ENCODE measurements around the gene LRRC4C.

LRRC4C gene

GRCh38 chr11:40130427-40130826 is 1329.0 kb downstream of the LRRC4C start:
- Mint-ChIP-seq H3K36me3 (ENCODE audit: low read depth) (no peaks in the 10 kb centered on the region), H3K4me3 (no peak overlapping the region), H3K27ac (no peak overlapping the region), H3K9me3 (peaks cover 10% of the 10 kb centered on the region), H3K4me1 (ENCODE audit: low read depth) (no peaks in the 10 kb centered on the region), H3K27me3 (no peaks in the 10 kb centered on the region)
- DNase-seq = no peak

- H3K4me1 Mint-ChIP-seq (ENCODE audit: low read depth) = no peaks in the 10 kb centered on the region
- H3K9me3 Mint-ChIP-seq = peaks cover 12% of the 10 kb centered on the region
- no peaks in the 10 kb centered on the region for H3K27me3 Mint-ChIP-seq
- no peak overlapping the region for H3K27ac Mint-ChIP-seq
- no peak overlapping the region for H3K4me3 Mint-ChIP-seq
- no peak for DNase-seq
- H3K36me3 Mint-ChIP-seq (ENCODE audit: low read depth) = no peaks in the 10 kb centered on the region
Measured at GRCh38 chr11:40129266-40129665, 1330.2 kb downstream of the LRRC4C start.

- peaks cover 14% of the 10 kb centered on the region for H3K9me3 Mint-ChIP-seq
- H3K27ac Mint-ChIP-seq = no peak overlapping the region
Measured at GRCh38 chr11:40125054-40125453, 1334.4 kb downstream of the LRRC4C start.

GRCh38 chr11:40119661-40120060 is 1339.8 kb downstream of the LRRC4C start:
- Mint-ChIP-seq H3K36me3 (ENCODE audit: low read depth) (no peaks in the 10 kb centered on the region), H3K4me1 (ENCODE audit: low read depth) (no peaks in the 10 kb centered on the region), H3K27ac (no peak overlapping the region), H3K27me3 (no peaks in the 10 kb centered on the region), H3K9me3 (peaks cover 22% of the 10 kb centered on the region), H3K4me3 (no peak overlapping the region)
- DNase-seq = no peak

More at GRCh38 chr11:40125054-40125453, 1334.4 kb downstream of the LRRC4C start:
- H3K36me3 Mint-ChIP-seq (ENCODE audit: low read depth) = no peaks in the 10 kb centered on the region
- H3K4me1 Mint-ChIP-seq (ENCODE audit: low read depth) = no peaks in the 10 kb centered on the region
- H3K4me3 Mint-ChIP-seq = no peak overlapping the region
- no peaks in the 10 kb centered on the region for H3K27me3 Mint-ChIP-seq
- no peak for DNase-seq

GRCh38 chr11:40118780-40119179 is 1340.7 kb downstream of the LRRC4C start:
- no peaks in the 10 kb centered on the region for H3K4me1 Mint-ChIP-seq (ENCODE audit: low read depth)
- DNase-seq = no peak
- H3K36me3 Mint-ChIP-seq (ENCODE audit: low read depth) = no peaks in the 10 kb centered on the region
- H3K27ac Mint-ChIP-seq = no peak overlapping the region
- no peak overlapping the region for H3K4me3 Mint-ChIP-seq
- H3K9me3 Mint-ChIP-seq = peaks cover 22% of the 10 kb centered on the region
- no peaks in the 10 kb centered on the region for H3K27me3 Mint-ChIP-seq

GRCh38 chr11:40118026-40118425 is 1341.4 kb downstream of the LRRC4C start:
- no peak overlapping the region for H3K4me3 Mint-ChIP-seq
- no peaks in the 10 kb centered on the region for H3K36me3 Mint-ChIP-seq (ENCODE audit: low read depth)
- H3K4me1 Mint-ChIP-seq (ENCODE audit: low read depth) = no peaks in the 10 kb centered on the region
- H3K9me3 Mint-ChIP-seq = peaks cover 18% of the 10 kb centered on the region
- H3K27me3 Mint-ChIP-seq = no peaks in the 10 kb centered on the region
- H3K27ac Mint-ChIP-seq = no peak overlapping the region
- no peak for DNase-seq

- Mint-ChIP-seq H3K4me3 (no peak overlapping the region), H3K36me3 (ENCODE audit: low read depth) (no peaks in the 10 kb centered on the region), H3K4me1 (ENCODE audit: low read depth) (no peaks in the 10 kb centered on the region), H3K27ac (no peak overlapping the region), H3K9me3 (peaks cover 27% of the 10 kb centered on the region), H3K27me3 (no peaks in the 10 kb centered on the region)
- no peak for DNase-seq
Measured at GRCh38 chr11:40104941-40105550, 1354.4 kb downstream of the LRRC4C start.

- no peak for DNase-seq
- no peaks in the 10 kb centered on the region for H3K36me3 Mint-ChIP-seq (ENCODE audit: low read depth)
- no peak overlapping the region for H3K27ac Mint-ChIP-seq
- H3K4me1 Mint-ChIP-seq (ENCODE audit: low read depth) = no peaks in the 10 kb centered on the region
- H3K27me3 Mint-ChIP-seq = no peaks in the 10 kb centered on the region
- H3K4me3 Mint-ChIP-seq = no peak overlapping the region
- peaks cover 22% of the 10 kb centered on the region for H3K9me3 Mint-ChIP-seq
Measured at GRCh38 chr11:40100781-40101180, 1358.7 kb downstream of the LRRC4C start.

GRCh38 chr11:40100162-40100553 is 1359.3 kb downstream of the LRRC4C start:
- no peaks in the 10 kb centered on the region for H3K4me1 Mint-ChIP-seq (ENCODE audit: low read depth)
- H3K27me3 Mint-ChIP-seq = no peaks in the 10 kb centered on the region
- H3K4me3 Mint-ChIP-seq = no peak overlapping the region
- H3K9me3 Mint-ChIP-seq = peaks cover 22% of the 10 kb centered on the region
- DNase-seq = no peak
- H3K36me3 Mint-ChIP-seq (ENCODE audit: low read depth) = no peaks in the 10 kb centered on the region
- no peak overlapping the region for H3K27ac Mint-ChIP-seq

- H3K9me3 Mint-ChIP-seq = peaks cover 18% of the 10 kb centered on the region
- H3K27ac Mint-ChIP-seq = no peak overlapping the region
- DNase-seq = no peak
- H3K36me3 Mint-ChIP-seq (ENCODE audit: low read depth) = no peaks in the 10 kb centered on the region
- no peaks in the 10 kb centered on the region for H3K4me1 Mint-ChIP-seq (ENCODE audit: low read depth)
- H3K27me3 Mint-ChIP-seq = no peaks in the 10 kb centered on the region
- no peak overlapping the region for H3K4me3 Mint-ChIP-seq
Measured at GRCh38 chr11:40099426-40100161, 1359.9 kb downstream of the LRRC4C start.

- Mint-ChIP-seq H3K4me1 (ENCODE audit: low read depth) (no peaks in the 10 kb centered on the region), H3K36me3 (ENCODE audit: low read depth) (no peaks in the 10 kb centered on the region), H3K27ac (no peak overlapping the region), H3K9me3 (peaks cover 8% of the 10 kb centered on the region), H3K27me3 (no peaks in the 10 kb centered on the region), H3K4me3 (no peak overlapping the region)
- DNase-seq = no peak
Measured at GRCh38 chr11:40095446-40095845, 1364.0 kb downstream of the LRRC4C start.

GRCh38 chr11:40094954-40095353 is 1364.5 kb downstream of the LRRC4C start:
- no peaks in the 10 kb centered on the region for H3K4me1 Mint-ChIP-seq (ENCODE audit: low read depth)
- no peaks in the 10 kb centered on the region for H3K36me3 Mint-ChIP-seq (ENCODE audit: low read depth)
- H3K27me3 Mint-ChIP-seq = no peaks in the 10 kb centered on the region
- no peak overlapping the region for H3K27ac Mint-ChIP-seq
- no peak for DNase-seq
- H3K4me3 Mint-ChIP-seq = no peak overlapping the region
- H3K9me3 Mint-ChIP-seq = peaks cover 8% of the 10 kb centered on the region

- H3K4me3 Mint-ChIP-seq = no peak overlapping the region
- DNase-seq = no peak
- no peaks in the 10 kb centered on the region for H3K4me1 Mint-ChIP-seq (ENCODE audit: low read depth)
- no peaks in the 10 kb centered on the region for H3K36me3 Mint-ChIP-seq (ENCODE audit: low read depth)
- no peak overlapping the region for H3K27ac Mint-ChIP-seq
- peaks cover 31% of the 10 kb centered on the region for H3K9me3 Mint-ChIP-seq
- no peaks in the 10 kb centered on the region for H3K27me3 Mint-ChIP-seq
Measured at GRCh38 chr11:40080434-40080833, 1379.0 kb downstream of the LRRC4C start.

All from activated T-cell treated with anti-CD3 and anti-CD28 coated beads, Interleukin-2, amount 50 U/mL, for 24 hours (primary cell).